Mesendoderm (in vitro differentiated cells): ENCODE data around the gene TEAD1. TPM values are rescaled to one million over a fixed set of nuclear protein-coding genes. Genes with fewer than 3 reads are reported as not detected.

Experiments used
- DNase-seq: peaks from one replicate; pipeline ENCODE4 v3.0.0; 2013
- H2AK5ac ChIP-seq: 2 replicates; pipeline ENCODE4 v1.6.1; 2013; ENCODE audit warnings: low read length, inconsistent platforms
- H2BK120ac ChIP-seq: 2 replicates; pipeline ENCODE4 v1.6.1; 2013; ENCODE audit warnings: low read depth, mild to moderate bottlenecking, low read length, moderate library complexity, mixed read lengths
- H2BK15ac ChIP-seq: replicated peaks from 2 replicates; pipeline ENCODE4 v1.6.1; 2013; ENCODE audit warnings: low read depth, mild to moderate bottlenecking, moderate library complexity
- H2BK5ac ChIP-seq: 2 replicates; pipeline ENCODE4 v1.6.1; 2013; ENCODE audit warnings: low read length, inconsistent platforms
- H3K18ac ChIP-seq: 2 replicates; pipeline ENCODE4 v1.6.1; 2013; ENCODE audit warnings: mild to moderate bottlenecking, low read length, mixed read lengths
- H3K23ac ChIP-seq: one replicate; pipeline ENCODE4 v1.6.1; 2013; ENCODE audit warnings: low read length
- H3K27ac ChIP-seq: 2 replicates; pipeline ENCODE4 v1.5.1; 2013; ENCODE audit warnings: low read depth, mild to moderate bottlenecking, inconsistent platforms, low read length, moderate library complexity
- H3K27me3 ChIP-seq: 2 replicates; pipeline ENCODE4 v1.6.1; 2013; ENCODE audit warnings: low read length, control low read depth, mild to moderate bottlenecking, inconsistent platforms; ENCODE audit not compliant: insufficient read depth, poor library complexity
- H3K36me3 ChIP-seq: 2 replicates; pipeline ENCODE4 v1.6.1; 2013; ENCODE audit warnings: low read length, inconsistent platforms; ENCODE audit not compliant: control insufficient read depth, insufficient read depth
- H3K4ac ChIP-seq: one replicate; pipeline ENCODE4 v1.6.1; 2013; ENCODE audit warnings: low read depth, mild to moderate bottlenecking, low read length, moderate library complexity
- H3K4me1 ChIP-seq: 2 replicates; pipeline ENCODE4 v1.6.1; 2013; ENCODE audit warnings: low read depth, low read length, inconsistent platforms; ENCODE audit not compliant: control insufficient read depth
- H3K4me2 ChIP-seq: 2 replicates; pipeline ENCODE4 v1.6.1; 2013; ENCODE audit warnings: low read length
- H3K4me3 ChIP-seq: 2 replicates; pipeline ENCODE4 v1.5.1; 2013; ENCODE audit warnings: mild to moderate bottlenecking, low read length
- H3K56ac ChIP-seq: one replicate; pipeline ENCODE4 v1.6.1; 2013; ENCODE audit warnings: low read length
- H3K79me1 ChIP-seq: 2 replicates; pipeline ENCODE4 v1.6.1; 2013; ENCODE audit warnings: low read length, inconsistent platforms
- H3K79me2 ChIP-seq: 2 replicates; pipeline ENCODE4 v1.6.1; 2013; ENCODE audit warnings: mild to moderate bottlenecking, low read length; ENCODE audit not compliant: control insufficient read depth, insufficient read depth
- H3K9ac ChIP-seq: 2 replicates; pipeline ENCODE4 v1.6.1; 2013; ENCODE audit warnings: low read length, inconsistent platforms
- H4K5ac ChIP-seq: one replicate; pipeline ENCODE4 v1.6.1; 2013; ENCODE audit warnings: low read length
- H4K8ac ChIP-seq: one replicate; pipeline ENCODE4 v1.6.1; 2013; ENCODE audit warnings: low read depth, mild to moderate bottlenecking, control low read depth, low read length, moderate library complexity
- WGBS: extraction: QIAGEN DNeasy Blood & Tissue Kit; methylation state at CpG from one replicate; pipeline ENCODE4 v1.1.7; 2013; ENCODE audit warnings: low lambda C conversion rate, missing lambda C conversion rate; ENCODE audit not compliant: insufficient coverage; ENCODE audit errors: extremely low coverage; 5-methylcytosine and 5-hydroxymethylcytosine counted together
- small RNA-seq: library from polyadenylated mRNA; stranded (forward); fragments of <200 nt; extraction: miRNeasy Mini kit (QIAGEN cat#:217004); gene quantifications from one replicate; pipeline ENCODE3, GENCODE V24; 2013; ENCODE audit not compliant: insufficient read depth

The TEAD1 gene

GRCh38 chr11:12991426-12991825 lies 317.2 kb downstream of the TEAD1 start:
- no CpG with 5 or more reads among the region's 1 CpG for WGBS
- Histone ChIP-seq H3K79me2 (no peaks in the 10 kb centered on the region), H3K79me1 (no peaks in the 10 kb centered on the region), H3K36me3 (no peaks in the 10 kb centered on the region), H3K56ac (no peak overlapping the region), H2AK5ac (no peak overlapping the region), H3K4me3 (no peak overlapping the region), H3K27ac (no peak overlapping the region), H3K23ac (no peak overlapping the region), H2BK15ac (no peak overlapping the region), H3K9ac (no peak overlapping the region), H2BK5ac (no peak overlapping the region), H4K8ac (no peak overlapping the region), H3K4ac (no peak overlapping the region), H3K18ac (no peak overlapping the region), H4K5ac (no peak overlapping the region), H3K4me2 (no peak overlapping the region), H3K4me1 (no peaks in the 10 kb centered on the region), H3K27me3 (no peaks in the 10 kb centered on the region), H2BK120ac (no peak overlapping the region)
- DNase-seq: no peak

DNA sequence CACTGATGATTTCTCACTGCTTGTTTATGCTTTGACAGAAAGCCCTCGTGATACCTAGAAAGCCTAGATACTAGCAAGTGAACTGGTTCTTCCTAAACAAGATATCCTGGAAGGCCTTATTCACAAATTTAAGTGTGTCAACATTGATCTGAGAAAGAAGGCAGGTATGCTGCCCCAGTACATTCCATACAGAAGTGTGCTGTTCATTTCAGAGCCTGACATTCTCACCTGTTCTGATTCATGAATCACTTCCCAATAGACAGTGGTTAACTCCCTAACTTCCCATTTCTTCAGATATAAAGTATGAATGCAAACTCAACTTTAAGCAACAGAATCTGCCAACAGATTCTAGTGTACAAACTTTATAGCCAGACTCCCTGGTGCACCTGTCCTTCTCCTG lies 319.4 kb downstream of the TEAD1 start:
- no CpG with 5 or more reads among the region's 1 CpG for WGBS
- Histone ChIP-seq H3K56ac (no peak overlapping the region), H3K18ac (no peak overlapping the region), H3K4me2 (no peak overlapping the region), H3K27ac (no peak overlapping the region), H3K23ac (no peak overlapping the region), H3K9ac (no peak overlapping the region), H2AK5ac (no peak overlapping the region), H2BK120ac (no peak overlapping the region), H3K4ac (no peak overlapping the region), H2BK5ac (no peak overlapping the region), H2BK15ac (no peak overlapping the region), H3K79me2 (no peaks in the 10 kb centered on the region), H3K79me1 (no peaks in the 10 kb centered on the region), H4K5ac (no peak overlapping the region), H3K4me3 (no peak overlapping the region), H3K4me1 (no peaks in the 10 kb centered on the region), H4K8ac (no peak overlapping the region), H3K36me3 (no peaks in the 10 kb centered on the region), H3K27me3 (no peaks in the 10 kb centered on the region)
- no peak for DNase-seq

Small RNA genes within 50 kb of the gene (small RNA-seq; reads per million reads assigned to genes)
- gene RF00424: not detected
